Endothelial cell of umbilical vein (primary cell): ENCODE measurements around the gene STX8. TPM values are rescaled to one million over a fixed set of nuclear protein-coding genes. Genes with fewer than 3 reads are reported as not detected.
A peak's percentile ranks its signal among the peaks of the same experiment; 100 is the strongest.

Experiments used
- BruUV-seq: library from RNA; stranded (reverse); fragments of 400-500 nt; replicated peaks from 2 replicates; lab custom pipeline; 2021; lab: Mats Ljungman, UMichigan
- CTCF ChIA-PET: fragments of 300-600, 350-600 bp; sonication (Branson Sonifier 250); formaldehyde crosslinking; loops from one replicate; lab custom pipeline; 2021; ENCODE audit warnings: antibody characterized with exemption, inconsistent platforms; lab: Charles Lee
- POLR2A ChIA-PET: fragments of 300-600, 350-600 bp; sonication (Branson Sonifier 250); formaldehyde crosslinking; loops from one replicate; lab custom pipeline; 2021; ENCODE audit warnings: antibody characterized with exemption, inconsistent platforms; lab: Charles Lee
- DNase-seq: peaks from one replicate; pipeline ENCODE4 v3.0.0-alpha.2; 2011; ENCODE audit warnings: low read depth, low spot score
- FAIRE-seq: peaks from 2 replicates; lab custom pipeline; 2011; peaks lifted over from hg19 to GRCh38; lab: Jason Lieb, UNC
- H2AFZ ChIP-seq: 2 replicates; pipeline ENCODE4 v1.6.0; 2012; ENCODE audit warnings: low read depth, low read length, control low read depth, inconsistent platforms
- H3K27ac ChIP-seq: 2 replicates; pipeline ENCODE4 v1.5.1; 2011; ENCODE audit warnings: low read depth, mild to moderate bottlenecking, control low read depth, low read length, moderate library complexity; ENCODE audit not compliant: insufficient read depth
- H3K27me3 ChIP-seq, 2 experiments: 2 replicates each; pipeline versions ENCODE4 v1.6.0 to v1.6.1; 2011; ENCODE audit warnings: low read length in 2 of 2, mixed read lengths in 1 of 2; ENCODE audit not compliant: control insufficient read depth in 2 of 2, insufficient read depth in 2 of 2
- H3K36me3 ChIP-seq, 2 experiments: 2 replicates in 1 of 2; 3 replicates in 1 of 2; pipeline ENCODE4 v1.5.1; 2011; ENCODE audit warnings: low read length in 2 of 2, mild to moderate bottlenecking in 1 of 2, moderate library complexity in 1 of 2; ENCODE audit not compliant: control insufficient read depth in 2 of 2, insufficient read depth in 2 of 2; ENCODE audit errors: extremely low read depth in 1 of 2
- H3K4me1 ChIP-seq: 3 replicates; pipeline ENCODE4 v1.5.1; 2011; ENCODE audit warnings: mild to moderate bottlenecking, low read length; ENCODE audit not compliant: control insufficient read depth, insufficient read depth; ENCODE audit errors: extremely low read depth
- H3K4me2 ChIP-seq: 2 replicates; pipeline ENCODE4 v1.6.1; 2011; ENCODE audit warnings: low read length, control low read depth, mixed read lengths; ENCODE audit not compliant: insufficient read depth
- H3K4me3 ChIP-seq, 3 experiments: fragments of 200-600 bp in 1 of 3; sonication (generic), shearing (Covaris generic) in 1 of 3; replicated peaks in 1 of 3; 2 replicates each; pipeline ENCODE4 v1.5.1; 2011 to 2016; ENCODE audit warnings: control low read depth in 3 of 3, low read length in 3 of 3, mild to moderate bottlenecking in 2 of 3, inconsistent platforms in 1 of 3, low read depth in 1 of 3, moderate library complexity in 1 of 3; ENCODE audit not compliant: insufficient read depth in 1 of 3
- H3K79me2 ChIP-seq: 2 replicates; pipeline ENCODE4 v1.6.0; 2012; ENCODE audit warnings: low read length, inconsistent platforms; ENCODE audit not compliant: control insufficient read depth, insufficient read depth
- H3K9ac ChIP-seq: replicated peaks from 2 replicates; pipeline ENCODE3; 2011; ENCODE audit warnings: low read length, control low read depth; ENCODE audit not compliant: insufficient read depth; ENCODE audit errors: extremely low read depth
- H3K9me1 ChIP-seq: replicated peaks from 3 replicates; pipeline ENCODE4 v1.6.0; 2011; ENCODE audit warnings: mild to moderate bottlenecking, low read length; ENCODE audit not compliant: control insufficient read depth, insufficient read depth; ENCODE audit errors: extremely low read depth
- H3K9me3 ChIP-seq: replicated peaks from 2 replicates; pipeline ENCODE4 v1.5.1; 2012; ENCODE audit warnings: low read length, inconsistent platforms; ENCODE audit not compliant: control insufficient read depth, insufficient read depth
- H4K20me1 ChIP-seq: replicated peaks from 2 replicates; pipeline ENCODE3; 2011; ENCODE audit warnings: mild to moderate bottlenecking, low read length; ENCODE audit not compliant: control insufficient read depth, insufficient read depth; ENCODE audit errors: extremely low read depth
- EZH2 ChIP-seq: IDR thresholded peaks from 2 replicates; pipeline ENCODE4 v1.6.1; 2012; ENCODE audit warnings: borderline replicate concordance, low read depth, mild to moderate bottlenecking, moderate library complexity, low read length, inconsistent platforms; ENCODE audit not compliant: severe bottlenecking
- FOS ChIP-seq: IDR thresholded peaks from 2 replicates; pipeline ENCODE4 v1.6.1; 2011; ENCODE audit warnings: mild to moderate bottlenecking, low read length, moderate library complexity, borderline replicate concordance; ENCODE audit not compliant: insufficient read depth
- GATA2 ChIP-seq: IDR thresholded peaks from 2 replicates; pipeline ENCODE4 v1.7.0; 2011; ENCODE audit warnings: low read depth, mild to moderate bottlenecking, moderate library complexity, mixed read lengths, low read length; ENCODE audit not compliant: insufficient read length, insufficient read depth
- JUN ChIP-seq: IDR thresholded peaks from 2 replicates; pipeline ENCODE4 v1.6.1; 2011; ENCODE audit warnings: borderline replicate concordance, low read depth; ENCODE audit not compliant: insufficient read length, insufficient read depth
- MYC ChIP-seq: IDR thresholded peaks from one replicate; pipeline ENCODE4 v1.6.1; 2011; ENCODE audit warnings: mild to moderate bottlenecking, low read depth, low read length
- POLR2A ChIP-seq: IDR thresholded peaks from 2 replicates; pipeline ENCODE4 v1.6.1; 2012; ENCODE audit warnings: low read depth, mild to moderate bottlenecking, control low read depth, low read length
- POLR2AphosphoS5 ChIP-seq: IDR thresholded peaks from 2 replicates; pipeline ENCODE4 v1.6.1; 2012; ENCODE audit warnings: low read depth, mild to moderate bottlenecking, control low read depth, low read length, moderate library complexity; ENCODE audit not compliant: insufficient read depth
- dilution Hi-C: fragments of 300-500 bp; cut with MboI; formaldehyde crosslinking; loops from one replicate; pipeline ENCODE4 v1.15.0; 2019; ENCODE audit warnings: low sequenced_read_pairs; ENCODE audit not compliant: extremely low pct_ligation_motif_present
- intact Hi-C: fragments of 100-400 bp; cut with micrococcal nuclease; formaldehyde crosslinking; loops from one replicate; pipeline ENCODE4 v1.10.0; 2022
- polyA plus RNA-seq, 4 experiments: library from polyadenylated mRNA; depleted of rRNA in 3 of 4; stranded (reverse) in 3 of 4; unstranded in 1 of 4; fragments of >200 nt; gene quantifications; 2 replicates each; pipeline versions ENCODE4 v1.2.1 to v1.2.3, GENCODE V29; 2011 to 2012; ENCODE audit warnings: missing spikeins in 1 of 4
- total RNA-seq: library from RNA; stranded (reverse); gene quantifications from 2 replicates; pipeline ENCODE4 v1.2.3, GENCODE V29; 2021
- TF ChIP-seq, protein P1 (sequence below): IDR thresholded peaks from 2 replicates; pipeline ENCODE4 v1.6.1; 2011; ENCODE audit not compliant: insufficient read depth, insufficient read length
- TF ChIP-seq, protein P2 (sequence below), 2 donors: IDR thresholded peaks; 1 replicate in 1 of 2; 2 replicates in 1 of 2; pipeline ENCODE4 v1.5.1; 2011; ENCODE audit warnings: low read length in 2 of 2, mild to moderate bottlenecking in 2 of 2, moderate library complexity in 2 of 2, control low read depth in 1 of 2, inconsistent platforms in 1 of 2, low read depth in 1 of 2; ENCODE audit not compliant: insufficient read depth in 1 of 2; ENCODE audit errors: extremely low read depth in 1 of 2

Gene STX8
- total and polyA plus RNA-seq, 2 donors (not counting 3 experiments of a cell fraction or from before 2014, with no cell fraction given) = 25.9 to 67.3 TPM

DNA sequence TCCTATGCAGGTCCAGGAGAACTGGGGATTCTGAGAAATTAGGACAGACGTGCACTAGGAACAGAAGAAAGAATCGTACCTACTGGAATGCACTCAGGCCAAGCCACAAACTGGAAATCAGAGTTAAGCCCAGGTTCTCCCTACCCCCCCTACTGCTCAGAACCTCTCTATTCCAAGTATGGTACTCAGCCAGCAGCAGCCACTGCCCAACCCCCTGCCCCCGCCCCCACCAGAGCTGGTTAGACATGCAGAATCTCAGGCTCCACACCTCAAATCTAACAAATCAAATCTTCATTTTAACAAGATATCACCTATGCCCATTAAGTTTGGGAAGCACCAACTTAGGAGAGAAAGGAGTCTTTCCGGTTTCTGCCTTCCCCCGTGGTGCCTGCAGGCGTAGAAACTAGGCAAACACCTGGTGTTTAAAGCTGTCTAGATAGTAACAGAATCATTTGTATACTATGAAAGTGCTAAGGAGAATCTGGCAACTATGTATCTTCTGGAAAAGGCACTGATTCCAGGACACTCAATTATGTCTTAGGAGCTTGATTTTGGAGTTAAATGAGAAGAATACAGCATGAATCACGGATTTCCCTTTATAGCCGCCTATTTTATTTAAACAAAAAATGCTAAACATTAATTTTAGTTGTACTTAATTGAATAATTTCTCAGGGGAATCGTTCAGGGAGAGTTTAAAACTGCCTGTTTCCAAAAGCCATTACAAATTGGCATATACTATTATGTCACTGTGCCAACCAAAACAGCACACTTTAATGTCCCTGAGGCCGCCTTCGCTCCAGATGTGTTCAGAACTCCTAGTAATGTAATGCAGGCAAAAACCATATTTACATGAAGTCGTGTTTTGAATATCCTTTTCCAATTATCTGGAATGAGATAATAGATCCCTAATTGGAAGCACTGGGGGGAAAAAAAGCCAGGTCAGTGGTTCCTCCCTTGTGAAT lies 166.5 kb downstream of the STX8 start:
- ChIA-PET CTCF (interaction anchor here (0.9 kb wide), 1 partner anchor 17 kb away, joined by 3 read pairs; no protein-coding TSS in a partner anchor), POLR2A (interaction anchor here (0.6 kb wide), 1 partner anchor 23 kb away, joined by 3 read pairs; no protein-coding TSS in a partner anchor)
- Histone ChIP-seq H3K9ac (no peak overlapping the region), H3K4me3 (no peak overlapping the region), H3K79me2 (no peaks in the 10 kb centered on the region), H3K4me2 (no peak overlapping the region), H3K4me1 (no peaks in the 10 kb centered on the region), H3K9me3 (no peaks in the 10 kb centered on the region), H3K27me3 (no peaks in the 10 kb centered on the region), H3K27ac (no peak overlapping the region), H3K36me3 (no peaks in the 10 kb centered on the region), H2AFZ (no peak overlapping the region), H4K20me1 (no peaks in the 10 kb centered on the region), H3K9me1 (no peaks in the 10 kb centered on the region)
- intact Hi-C loops = no loop called here
- no TSS peak for BruUV-seq
- DNase-seq = peak; percentile 26
- dilution Hi-C loops = no loop called here
- no peak for FAIRE-seq
- TF ChIP-seq FOS (no peak), MYC (no peak), GATA2 (no peak), POLR2AphosphoS5 (no peak), EZH2 (no peak), POLR2A (no peak), JUN (no peak)
- TF ChIP-seq, protein P1, sequence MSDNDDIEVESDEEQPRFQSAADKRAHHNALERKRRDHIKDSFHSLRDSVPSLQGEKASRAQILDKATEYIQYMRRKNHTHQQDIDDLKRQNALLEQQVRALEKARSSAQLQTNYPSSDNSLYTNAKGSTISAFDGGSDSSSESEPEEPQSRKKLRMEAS = no peak
- TF ChIP-seq, protein P2, sequence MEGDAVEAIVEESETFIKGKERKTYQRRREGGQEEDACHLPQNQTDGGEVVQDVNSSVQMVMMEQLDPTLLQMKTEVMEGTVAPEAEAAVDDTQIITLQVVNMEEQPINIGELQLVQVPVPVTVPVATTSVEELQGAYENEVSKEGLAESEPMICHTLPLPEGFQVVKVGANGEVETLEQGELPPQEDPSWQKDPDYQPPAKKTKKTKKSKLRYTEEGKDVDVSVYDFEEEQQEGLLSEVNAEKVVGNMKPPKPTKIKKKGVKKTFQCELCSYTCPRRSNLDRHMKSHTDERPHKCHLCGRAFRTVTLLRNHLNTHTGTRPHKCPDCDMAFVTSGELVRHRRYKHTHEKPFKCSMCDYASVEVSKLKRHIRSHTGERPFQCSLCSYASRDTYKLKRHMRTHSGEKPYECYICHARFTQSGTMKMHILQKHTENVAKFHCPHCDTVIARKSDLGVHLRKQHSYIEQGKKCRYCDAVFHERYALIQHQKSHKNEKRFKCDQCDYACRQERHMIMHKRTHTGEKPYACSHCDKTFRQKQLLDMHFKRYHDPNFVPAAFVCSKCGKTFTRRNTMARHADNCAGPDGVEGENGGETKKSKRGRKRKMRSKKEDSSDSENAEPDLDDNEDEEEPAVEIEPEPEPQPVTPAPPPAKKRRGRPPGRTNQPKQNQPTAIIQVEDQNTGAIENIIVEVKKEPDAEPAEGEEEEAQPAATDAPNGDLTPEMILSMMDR (IDR thresholded peaks at IDR 0.05; ENCODE audit: extremely low read depth in 1 of 2, insufficient read depth in 1 of 2, low read depth in 1 of 2, low read length in 2 of 2) = no peak
